HG03045 (cell line): Measurements from ENCODE around the gene CHST11.

Experiments
- ATAC-seq: cut with Tn5 transposase; IDR thresholded peaks from one replicate; pipeline ENCODE4 v1.9.1; 2021; ENCODE audit warnings: mild to moderate bottlenecking, moderate library complexity; ENCODE audit not compliant: unreplicated experiment

The CHST11 gene

GRCh38 chr12:104709692-104710435, 253.1 kb downstream of the CHST11 start:
- ATAC-seq: no peak

GRCh38 chr12:104710940-104711689, 254.4 kb downstream of the CHST11 start:
- ATAC-seq: no peak

GRCh38 chr12:104712477-104712876, 255.7 kb downstream of the CHST11 start:
- no peak for ATAC-seq

GRCh38 chr12:104712968-104713367, 256.2 kb downstream of the CHST11 start:
- no peak for ATAC-seq

- ATAC-seq: no peak
Observed at GRCh38 chr12:104713444-104713843, 256.7 kb downstream of the CHST11 start.

- ATAC-seq: no peak
Observed at GRCh38 chr12:104714369-104714768, 257.6 kb downstream of the CHST11 start.

- ATAC-seq: no peak
Observed at GRCh38 chr12:104716172-104716571, 259.4 kb downstream of the CHST11 start.

GRCh38 chr12:104718304-104718929, 261.7 kb downstream of the CHST11 start:
- no peak for ATAC-seq

GRCh38 chr12:104719700-104720338, 263.1 kb downstream of the CHST11 start:
- no peak for ATAC-seq

- no peak for ATAC-seq
Observed at GRCh38 chr12:104720339-104721038, 263.7 kb downstream of the CHST11 start.

GRCh38 chr12:104721039-104721405, 264.3 kb downstream of the CHST11 start:
- no peak for ATAC-seq

GRCh38 chr12:104721936-104722335, 265.2 kb downstream of the CHST11 start:
- no peak for ATAC-seq

GRCh38 chr12:104722601-104723534, 266.1 kb downstream of the CHST11 start:
- ATAC-seq: no peak

GRCh38 chr12:104723895-104724294, 267.1 kb downstream of the CHST11 start:
- ATAC-seq: no peak

- ATAC-seq: no peak
Observed at GRCh38 chr12:104724992-104725585, 268.3 kb downstream of the CHST11 start.

- ATAC-seq: no peak
Observed at GRCh38 chr12:104725610-104726009, 268.9 kb downstream of the CHST11 start.

- ATAC-seq: no peak
Observed at GRCh38 chr12:104727726-104728465, 271.1 kb downstream of the CHST11 start.

GRCh38 chr12:104729091-104729490, 272.3 kb downstream of the CHST11 start:
- no peak for ATAC-seq
